HEK293 (cell line): Measurements from ENCODE around the gene RNF32.

ENCODE experiments used
- CTCF ChIP-seq: fragments of 450-650 bp; formaldehyde crosslinking; IDR thresholded peaks from 2 replicates; pipeline ENCODE4 v1.5.1; 2016; ENCODE audit warnings: missing biosample characterization, missing genetic modification characterization
- TCF7L2 ChIP-seq: IDR thresholded peaks from 2 replicates; pipeline ENCODE4 v1.6.1; 2011; ENCODE audit warnings: low read depth, mild to moderate bottlenecking, inconsistent platforms, low read length, moderate library complexity, borderline replicate concordance
- ZBTB7A ChIP-seq: fragments of 450-650 bp; formaldehyde crosslinking; IDR thresholded peaks from 2 replicates; pipeline ENCODE4 v1.5.1; 2016; ENCODE audit warnings: low read depth, missing biosample characterization, missing genetic modification characterization
- ZNF777 ChIP-seq: fragments of 450-650 bp; formaldehyde crosslinking; IDR thresholded peaks from 2 replicates; pipeline ENCODE4 v1.5.1; 2017; ENCODE audit warnings: missing biosample characterization, missing genetic modification characterization, borderline replicate concordance

GRCh38 chr7:156722043-156722826 lies 81.7 kb downstream of the RNF32 start:
- no peak for TF ChIP-seq TCF7L2
- no peak for TF ChIP-seq CTCF (tag by site-specific recombination)
- no peak for TF ChIP-seq ZBTB7A (tag by site-specific recombination)
- no peak for TF ChIP-seq ZNF777 (tag by site-specific recombination)
